ENCODE results near the gene LTB4R.

DNA sequence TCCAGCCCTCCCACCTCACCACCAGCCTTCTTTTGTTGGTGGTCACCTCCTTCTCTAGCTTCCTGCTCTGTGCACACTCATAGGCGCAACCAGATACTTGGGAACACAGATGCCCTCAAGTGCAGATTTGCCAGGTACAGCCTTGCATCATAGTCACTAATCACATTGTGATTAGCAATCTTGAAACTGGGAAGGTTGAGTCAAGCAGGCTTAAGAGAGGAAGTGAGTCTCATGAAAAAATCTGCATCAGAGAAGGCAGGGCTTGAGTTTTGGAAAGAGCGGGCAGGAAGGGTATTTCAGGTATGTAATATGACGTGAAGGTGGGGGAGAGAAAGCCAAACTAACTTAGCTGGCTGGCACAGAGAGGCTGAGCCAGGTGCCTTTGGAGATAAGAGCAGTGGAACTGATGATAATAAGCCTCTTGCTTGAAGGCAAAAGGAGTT is 37.2 kb upstream of the LTB4R start:
- peak in 1 of 3 donors; percentile 56 for TF ChIP-seq POLR2AphosphoS5 (IDR thresholded peaks at IDR 0.05)
- TF ChIP-seq, protein P1, sequence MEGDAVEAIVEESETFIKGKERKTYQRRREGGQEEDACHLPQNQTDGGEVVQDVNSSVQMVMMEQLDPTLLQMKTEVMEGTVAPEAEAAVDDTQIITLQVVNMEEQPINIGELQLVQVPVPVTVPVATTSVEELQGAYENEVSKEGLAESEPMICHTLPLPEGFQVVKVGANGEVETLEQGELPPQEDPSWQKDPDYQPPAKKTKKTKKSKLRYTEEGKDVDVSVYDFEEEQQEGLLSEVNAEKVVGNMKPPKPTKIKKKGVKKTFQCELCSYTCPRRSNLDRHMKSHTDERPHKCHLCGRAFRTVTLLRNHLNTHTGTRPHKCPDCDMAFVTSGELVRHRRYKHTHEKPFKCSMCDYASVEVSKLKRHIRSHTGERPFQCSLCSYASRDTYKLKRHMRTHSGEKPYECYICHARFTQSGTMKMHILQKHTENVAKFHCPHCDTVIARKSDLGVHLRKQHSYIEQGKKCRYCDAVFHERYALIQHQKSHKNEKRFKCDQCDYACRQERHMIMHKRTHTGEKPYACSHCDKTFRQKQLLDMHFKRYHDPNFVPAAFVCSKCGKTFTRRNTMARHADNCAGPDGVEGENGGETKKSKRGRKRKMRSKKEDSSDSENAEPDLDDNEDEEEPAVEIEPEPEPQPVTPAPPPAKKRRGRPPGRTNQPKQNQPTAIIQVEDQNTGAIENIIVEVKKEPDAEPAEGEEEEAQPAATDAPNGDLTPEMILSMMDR (IDR thresholded peaks at IDR 0.05), result no peak
- no peak for TF ChIP-seq POLR2A (IDR thresholded peaks at IDR 0.05)
- no peak for TF ChIP-seq EP300 (IDR thresholded peaks at IDR 0.05)
